Measurements from ENCODE around the gene SVOPL. TPM values are rescaled to one million over a fixed set of nuclear protein-coding genes. Genes with fewer than 3 reads are reported as not detected.
"Not testable (repeated sequence)": the region's sequence is repeated elsewhere in the genome, so short reads cannot be mapped to it uniquely, and the experiment has no call there.

Gene SVOPL
- total and polyA plus RNA-seq, 2 donors (not counting 3 experiments of a cell fraction or from before 2014, with no cell fraction given) = not detected

DNA sequence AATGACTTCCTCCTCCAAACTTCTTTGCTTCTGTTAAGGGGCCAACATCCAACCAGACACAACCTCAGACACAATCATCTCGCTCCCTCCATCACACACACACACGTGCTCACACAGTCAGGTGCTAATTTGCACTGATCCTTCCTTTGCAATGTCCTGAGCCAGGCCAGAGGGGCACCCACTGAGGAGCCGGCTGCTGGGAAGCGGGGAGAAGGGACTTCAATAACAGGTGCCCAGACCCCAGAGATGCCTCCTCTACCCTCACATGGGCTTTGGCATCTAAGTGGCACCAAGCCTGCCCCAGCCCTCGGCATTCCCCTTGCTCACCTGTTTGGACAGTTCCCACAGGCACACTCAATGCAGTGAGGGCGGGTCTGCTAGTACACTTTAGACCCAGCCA is 34.2 kb upstream of the SVOPL start:
- Histone ChIP-seq H3K27me3 (ENCODE audit: control insufficient read depth in 2 of 2, insufficient read depth in 2 of 2, low read length in 2 of 2) (no peaks in the 10 kb centered on the region), H4K20me1 (replicated peaks; ENCODE audit: control insufficient read depth, extremely low read depth, insufficient read depth, low read length) (no peaks in the 10 kb centered on the region), H2AFZ (ENCODE audit: low read depth, low read length) (no peak overlapping the region), H3K9me3 (replicated peaks; ENCODE audit: control insufficient read depth, insufficient read depth, low read length) (no peaks in the 10 kb centered on the region), H3K36me3 (ENCODE audit: control insufficient read depth in 2 of 2, extremely low read depth in 1 of 2, insufficient read depth in 2 of 2, low read length in 2 of 2) (no peaks in the 10 kb centered on the region), H3K4me1 (ENCODE audit: control insufficient read depth, extremely low read depth, insufficient read depth, low read length) (no peaks in the 10 kb centered on the region), H3K4me2 (ENCODE audit: insufficient read depth, low read length) (no peak overlapping the region), H3K4me3 (replicated peaks in 1 of 3; ENCODE audit: insufficient read depth in 1 of 3, low read depth in 1 of 3, low read length in 3 of 3) (no peak overlapping the region), H3K27ac (ENCODE audit: insufficient read depth, low read depth, low read length) (no peak overlapping the region), H3K9ac (replicated peaks; ENCODE audit: extremely low read depth, insufficient read depth, low read length) (no peak overlapping the region), H3K9me1 (replicated peaks; ENCODE audit: control insufficient read depth, extremely low read depth, insufficient read depth, low read length) (no peaks in the 10 kb centered on the region), H3K79me2 (ENCODE audit: control insufficient read depth, insufficient read depth, low read length) (no peaks in the 10 kb centered on the region)
- BruUV-seq (replicated peaks) = no TSS peak
- CTCF ChIA-PET = interaction anchor here (1.7 kb wide), 1 partner anchor 14 kb away, joined by 3 read pairs; no protein-coding TSS in a partner anchor
- POLR2A ChIA-PET = no interaction called here
- TF ChIP-seq, protein P1, sequence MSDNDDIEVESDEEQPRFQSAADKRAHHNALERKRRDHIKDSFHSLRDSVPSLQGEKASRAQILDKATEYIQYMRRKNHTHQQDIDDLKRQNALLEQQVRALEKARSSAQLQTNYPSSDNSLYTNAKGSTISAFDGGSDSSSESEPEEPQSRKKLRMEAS (IDR thresholded peaks at IDR 0.05; ENCODE audit: insufficient read depth, insufficient read length) = no peak
- TF ChIP-seq GATA2 (IDR thresholded peaks at IDR 0.05; ENCODE audit: insufficient read depth, insufficient read length, low read depth, low read length) (no peak), JUN (IDR thresholded peaks at IDR 0.05; ENCODE audit: borderline replicate concordance, insufficient read depth, insufficient read length, low read depth) (no peak), EZH2 (IDR thresholded peaks at IDR 0.05; ENCODE audit: borderline replicate concordance, low read depth, low read length, severe bottlenecking) (no peak), MYC (IDR thresholded peaks at IDR 0.05; ENCODE audit: low read depth, low read length) (no peak), FOS (IDR thresholded peaks at IDR 0.05; ENCODE audit: borderline replicate concordance, insufficient read depth, low read length) (no peak), POLR2A (IDR thresholded peaks at IDR 0.05; ENCODE audit: low read depth, low read length) (no peak), POLR2AphosphoS5 (IDR thresholded peaks at IDR 0.05; ENCODE audit: insufficient read depth, low read depth, low read length) (no peak)
- TF ChIP-seq, protein P2, sequence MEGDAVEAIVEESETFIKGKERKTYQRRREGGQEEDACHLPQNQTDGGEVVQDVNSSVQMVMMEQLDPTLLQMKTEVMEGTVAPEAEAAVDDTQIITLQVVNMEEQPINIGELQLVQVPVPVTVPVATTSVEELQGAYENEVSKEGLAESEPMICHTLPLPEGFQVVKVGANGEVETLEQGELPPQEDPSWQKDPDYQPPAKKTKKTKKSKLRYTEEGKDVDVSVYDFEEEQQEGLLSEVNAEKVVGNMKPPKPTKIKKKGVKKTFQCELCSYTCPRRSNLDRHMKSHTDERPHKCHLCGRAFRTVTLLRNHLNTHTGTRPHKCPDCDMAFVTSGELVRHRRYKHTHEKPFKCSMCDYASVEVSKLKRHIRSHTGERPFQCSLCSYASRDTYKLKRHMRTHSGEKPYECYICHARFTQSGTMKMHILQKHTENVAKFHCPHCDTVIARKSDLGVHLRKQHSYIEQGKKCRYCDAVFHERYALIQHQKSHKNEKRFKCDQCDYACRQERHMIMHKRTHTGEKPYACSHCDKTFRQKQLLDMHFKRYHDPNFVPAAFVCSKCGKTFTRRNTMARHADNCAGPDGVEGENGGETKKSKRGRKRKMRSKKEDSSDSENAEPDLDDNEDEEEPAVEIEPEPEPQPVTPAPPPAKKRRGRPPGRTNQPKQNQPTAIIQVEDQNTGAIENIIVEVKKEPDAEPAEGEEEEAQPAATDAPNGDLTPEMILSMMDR (IDR thresholded peaks at IDR 0.05; ENCODE audit: extremely low read depth in 1 of 2, insufficient read depth in 1 of 2, low read depth in 1 of 2, low read length in 2 of 2) = no peak
- DNase-seq (ENCODE audit: low read depth, low spot score) = no peak
- dilution Hi-C loops (cut with MboI; ENCODE audit: extremely low pct_ligation_motif_present, low sequenced_read_pairs) (no loop called here), intact Hi-C loops (cut with micrococcal nuclease) (loop anchor here (5.0 kb wide), 1 partner anchor 1128 kb away; no protein-coding TSS in a partner anchor)
- FAIRE-seq = no peak

DNA sequence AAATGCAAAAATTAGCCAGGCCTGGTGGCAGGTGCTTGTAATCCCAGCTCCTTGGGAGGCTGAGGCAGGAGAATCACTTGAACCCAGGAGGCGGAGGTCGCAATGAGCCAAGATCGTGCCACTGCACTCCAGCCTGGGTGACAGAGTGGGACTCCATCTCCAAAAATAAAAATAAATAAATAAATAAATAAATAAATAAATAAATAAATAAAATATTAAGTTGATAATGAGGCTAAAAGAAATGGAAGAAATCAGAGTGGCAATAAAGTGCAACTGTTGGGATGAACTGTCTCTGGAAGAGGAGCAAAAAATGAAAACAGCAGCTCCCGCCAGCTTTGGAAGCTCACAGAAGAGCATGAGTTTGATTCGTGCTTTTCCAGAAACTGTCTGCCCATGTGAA is 30.6 kb upstream of the SVOPL start:
- H3K9me1 ChIP-seq (replicated peaks; ENCODE audit: control insufficient read depth, extremely low read depth, insufficient read depth, low read length); FAIRE-seq; H3K4me3 ChIP-seq (replicated peaks in 1 of 3; ENCODE audit: insufficient read depth in 1 of 3, low read depth in 1 of 3, low read length in 3 of 3); dilution Hi-C loops (cut with MboI; ENCODE audit: extremely low pct_ligation_motif_present, low sequenced_read_pairs); H3K36me3 ChIP-seq (ENCODE audit: control insufficient read depth in 2 of 2, extremely low read depth in 1 of 2, insufficient read depth in 2 of 2, low read length in 2 of 2); POLR2A ChIA-PET; H3K27me3 ChIP-seq (ENCODE audit: control insufficient read depth in 2 of 2, insufficient read depth in 2 of 2, low read length in 2 of 2); intact Hi-C loops (cut with micrococcal nuclease); H3K27ac ChIP-seq (ENCODE audit: insufficient read depth, low read depth, low read length); H4K20me1 ChIP-seq (replicated peaks; ENCODE audit: control insufficient read depth, extremely low read depth, insufficient read depth, low read length); BruUV-seq (replicated peaks); DNase-seq (ENCODE audit: low read depth, low spot score); H3K4me1 ChIP-seq (ENCODE audit: control insufficient read depth, extremely low read depth, insufficient read depth, low read length); H3K9me3 ChIP-seq (replicated peaks; ENCODE audit: control insufficient read depth, insufficient read depth, low read length); H2AFZ ChIP-seq (ENCODE audit: low read depth, low read length); H3K79me2 ChIP-seq (ENCODE audit: control insufficient read depth, insufficient read depth, low read length); H3K9ac ChIP-seq (replicated peaks; ENCODE audit: extremely low read depth, insufficient read depth, low read length); H3K4me2 ChIP-seq (ENCODE audit: insufficient read depth, low read length); CTCF ChIA-PET: not testable (repeated sequence)
